WI38 (cell line): ENCODE results near the gene KCNJ6.
A peak's percentile ranks its signal among the peaks of the same experiment; 100 is the strongest.

Experiments
- H3K4me3 ChIP-seq: 2 replicates; pipeline ENCODE4 v1.5.1; 2011; ENCODE audit warnings: low read depth, mild to moderate bottlenecking, control low read depth, low read length
- TF ChIP-seq, protein P1 (sequence below): IDR thresholded peaks from 2 replicates; pipeline ENCODE4 v1.5.1; 2012; ENCODE audit warnings: low read depth, mild to moderate bottlenecking, control low read depth, low read length

KCNJ6 gene

DNA sequence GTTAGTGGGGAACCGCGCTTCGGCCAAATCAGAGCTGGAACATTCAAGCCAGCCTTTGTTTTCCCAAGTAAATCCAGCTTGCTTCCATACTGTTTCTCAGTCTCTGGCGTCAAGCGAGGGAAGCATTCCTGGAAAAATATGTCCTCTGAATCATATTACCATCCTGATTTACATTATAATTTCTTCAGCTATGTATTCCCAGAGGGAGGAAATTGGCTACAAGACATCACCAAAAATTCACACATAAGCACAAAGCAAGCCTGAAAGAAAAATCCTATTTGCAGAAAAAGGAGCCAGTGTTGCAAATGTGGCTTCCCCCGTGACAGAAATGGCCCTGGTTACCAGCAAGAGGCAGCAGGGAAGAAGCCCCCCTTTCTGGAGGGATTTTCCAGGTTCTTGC, 233.3 kb downstream of the KCNJ6 start:
- TF ChIP-seq, protein P1, sequence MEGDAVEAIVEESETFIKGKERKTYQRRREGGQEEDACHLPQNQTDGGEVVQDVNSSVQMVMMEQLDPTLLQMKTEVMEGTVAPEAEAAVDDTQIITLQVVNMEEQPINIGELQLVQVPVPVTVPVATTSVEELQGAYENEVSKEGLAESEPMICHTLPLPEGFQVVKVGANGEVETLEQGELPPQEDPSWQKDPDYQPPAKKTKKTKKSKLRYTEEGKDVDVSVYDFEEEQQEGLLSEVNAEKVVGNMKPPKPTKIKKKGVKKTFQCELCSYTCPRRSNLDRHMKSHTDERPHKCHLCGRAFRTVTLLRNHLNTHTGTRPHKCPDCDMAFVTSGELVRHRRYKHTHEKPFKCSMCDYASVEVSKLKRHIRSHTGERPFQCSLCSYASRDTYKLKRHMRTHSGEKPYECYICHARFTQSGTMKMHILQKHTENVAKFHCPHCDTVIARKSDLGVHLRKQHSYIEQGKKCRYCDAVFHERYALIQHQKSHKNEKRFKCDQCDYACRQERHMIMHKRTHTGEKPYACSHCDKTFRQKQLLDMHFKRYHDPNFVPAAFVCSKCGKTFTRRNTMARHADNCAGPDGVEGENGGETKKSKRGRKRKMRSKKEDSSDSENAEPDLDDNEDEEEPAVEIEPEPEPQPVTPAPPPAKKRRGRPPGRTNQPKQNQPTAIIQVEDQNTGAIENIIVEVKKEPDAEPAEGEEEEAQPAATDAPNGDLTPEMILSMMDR = no peak
- H3K4me3 ChIP-seq = no peak overlapping the region

DNA sequence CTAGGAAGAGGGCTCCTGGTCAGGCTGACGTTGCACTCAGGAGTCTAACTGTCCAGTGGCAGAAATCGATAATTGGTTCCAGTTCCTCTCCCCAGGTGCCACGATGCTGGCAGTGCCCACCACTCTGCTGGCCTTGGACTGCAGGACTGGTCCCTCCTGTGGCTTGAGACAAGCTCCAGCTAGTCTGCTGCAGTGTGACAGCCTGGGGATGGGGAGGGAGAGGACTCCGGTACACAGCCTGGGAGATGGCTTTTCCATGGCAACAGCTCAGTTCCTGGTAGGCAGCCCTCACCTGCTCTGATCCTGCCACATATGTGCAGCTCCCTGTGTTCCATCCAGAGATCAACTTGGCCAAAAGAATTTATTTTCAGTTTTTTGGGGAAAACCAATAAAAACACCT, 239.3 kb downstream of the KCNJ6 start:
- no peak overlapping the region for H3K4me3 ChIP-seq
- TF ChIP-seq, protein P1 = no peak

DNA sequence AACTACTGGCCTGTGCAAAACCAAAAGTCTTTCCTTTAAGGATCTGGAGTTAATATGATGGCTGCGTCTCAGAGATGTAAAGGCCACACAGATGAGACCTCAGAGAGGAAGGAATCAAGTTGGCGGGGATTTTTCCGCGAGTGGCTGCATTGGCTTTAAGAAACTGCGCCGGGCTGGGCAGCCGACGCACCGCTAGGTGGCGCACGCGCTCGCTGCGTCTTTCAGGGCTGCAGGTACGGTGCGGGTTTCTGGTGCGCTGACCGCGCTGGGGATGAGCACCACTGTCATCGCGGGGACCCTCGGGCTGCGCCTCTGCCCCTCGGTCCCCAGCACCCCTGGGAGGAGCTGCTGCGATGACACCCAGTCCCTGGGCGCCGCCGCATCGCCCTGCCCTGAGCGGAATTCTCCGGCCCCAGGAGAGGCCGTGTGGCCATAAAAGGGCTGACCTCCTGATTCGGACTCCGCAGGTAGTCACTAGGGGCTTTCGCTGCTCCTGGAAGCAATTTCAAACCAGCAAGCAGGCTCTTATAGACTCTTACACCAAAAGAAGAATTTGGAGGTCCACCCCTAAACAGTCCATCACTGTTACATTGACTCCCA, 241.0 kb downstream of the KCNJ6 start:
- TF ChIP-seq, protein P1 = peak; percentile 93
- no peak overlapping the region for H3K4me3 ChIP-seq

DNA sequence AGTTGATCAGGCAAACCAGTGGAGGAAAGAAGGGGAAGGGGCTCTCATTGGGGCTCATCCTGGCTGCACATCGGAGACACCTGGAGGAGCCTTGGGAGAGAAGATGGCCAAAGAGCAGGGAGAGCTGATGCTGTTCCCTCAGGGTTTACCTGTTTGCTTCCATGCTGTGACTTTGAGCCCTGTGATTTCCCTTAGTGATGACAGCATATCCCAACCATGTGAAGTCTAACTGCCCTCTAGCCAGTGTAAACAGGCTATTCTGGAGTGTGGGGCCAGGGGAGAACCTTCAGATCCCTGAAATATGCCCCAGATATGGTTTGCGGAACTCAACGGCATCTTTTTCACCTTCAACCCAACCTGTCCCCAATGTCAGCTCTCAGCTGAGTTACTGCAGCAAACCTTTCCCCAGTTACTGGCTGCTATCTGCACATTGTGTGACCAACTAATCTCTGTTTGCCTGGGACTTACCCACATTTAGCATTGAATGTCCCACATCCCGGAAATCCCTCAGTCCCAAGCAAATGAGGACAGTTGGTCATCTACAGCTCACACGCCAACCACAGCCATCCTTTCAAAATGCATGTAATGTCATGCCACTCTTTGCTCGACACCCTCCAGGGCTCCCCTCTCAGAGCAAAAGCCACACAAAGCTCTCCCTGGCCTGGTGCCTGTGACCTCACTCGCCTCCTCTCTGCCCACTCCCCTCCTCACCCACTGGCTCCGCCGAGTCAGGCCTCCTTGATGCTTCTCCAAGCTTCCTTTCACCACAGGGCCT, 242.3 kb downstream of the KCNJ6 start:
- TF ChIP-seq, protein P1 = no peak
- H3K4me3 ChIP-seq = no peak overlapping the region

DNA sequence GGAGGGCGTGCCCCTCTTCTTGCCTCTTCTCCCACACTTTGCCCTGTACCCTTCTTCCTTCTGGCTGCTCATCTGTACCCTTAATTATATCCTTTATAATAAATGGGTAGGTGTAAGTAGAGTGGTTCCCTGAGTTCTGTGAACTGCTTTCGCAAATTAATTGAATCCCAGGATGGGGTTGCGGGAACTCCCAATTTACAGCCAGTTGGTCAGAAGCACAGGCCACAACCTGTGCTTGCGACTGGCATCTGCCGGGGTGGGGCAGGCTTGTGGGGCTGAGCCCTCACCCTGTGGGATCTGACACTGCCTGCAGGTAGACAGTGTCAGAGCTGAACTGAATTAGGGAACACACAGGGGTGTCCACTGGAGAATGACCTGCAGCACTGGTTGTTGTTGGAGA, 244.9 kb downstream of the KCNJ6 start:
- H3K4me3 ChIP-seq = no peak overlapping the region
- TF ChIP-seq, protein P1 = no peak

DNA sequence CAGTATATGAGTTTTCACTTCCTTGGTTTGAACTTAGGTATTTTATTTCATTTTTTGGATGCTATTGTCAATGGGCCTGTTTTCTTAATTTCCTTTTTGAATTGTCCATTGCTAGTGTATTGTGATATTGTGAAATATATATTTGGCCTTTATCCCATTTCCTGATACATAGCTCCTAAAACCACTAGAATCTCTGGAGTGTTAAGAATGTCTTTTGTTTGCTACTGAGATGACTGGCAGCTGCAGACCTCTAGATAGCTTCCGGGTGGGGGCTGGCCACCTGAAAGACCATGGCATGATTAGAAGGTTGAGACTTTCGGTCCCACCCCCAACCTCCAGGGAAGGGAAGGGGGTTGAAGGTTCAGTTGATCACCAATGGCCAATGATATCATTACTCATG, 245.4 kb downstream of the KCNJ6 start:
- no peak overlapping the region for H3K4me3 ChIP-seq
- TF ChIP-seq, protein P1 = no peak

DNA sequence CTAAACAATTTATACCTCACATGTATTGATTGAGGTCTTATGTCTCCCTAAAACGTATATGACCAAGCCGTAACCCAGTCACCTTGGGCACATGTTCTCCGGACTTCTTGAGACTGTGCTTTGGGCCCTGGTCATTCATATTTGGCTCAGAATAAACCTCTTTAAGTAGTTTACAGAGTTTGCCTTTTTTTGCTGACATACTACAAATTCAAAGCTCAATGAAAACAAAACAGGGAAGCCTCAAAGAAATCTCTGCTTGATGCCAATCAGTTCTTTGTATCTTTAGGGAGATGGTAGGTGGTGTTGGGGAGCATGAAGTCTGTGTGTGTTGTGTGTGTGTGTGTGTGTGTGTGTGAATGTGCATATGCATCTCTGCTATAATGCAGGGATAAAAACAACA, 247.0 kb downstream of the KCNJ6 start:
- TF ChIP-seq, protein P1 = no peak
- no peak overlapping the region for H3K4me3 ChIP-seq
